ENCODE measurements around the gene DCTD.

Gene DCTD

GRCh38 chr4:182917182-182918043 is at the start of gene DCTD:
Gene DCTD, minus strand, starts transcription at chr4:182917386. Its CDS starts 1,818 bp downstream, at chr4:182915568.
- Histone ChIP-seq H3K4me1 (ENCODE audit: control insufficient read depth, insufficient read depth, low read length) (peaks cover 5% of the 10 kb centered on the region), H3K27ac (ENCODE audit: low read length) (no peak within 1 kb of the TSS), H3K36me3 (ENCODE audit: control insufficient read depth, insufficient read depth, low read length) (peaks cover 6% of the 10 kb centered on the region; the same call in 1 of the 2 replicates), H3K9me3 (ENCODE audit: control insufficient read depth, insufficient read depth, low read length) (no peaks in the 10 kb centered on the region), H3K27me3 (ENCODE audit: control insufficient read depth, insufficient read depth, low read length) (no peaks in the 10 kb centered on the region), H3K4me3 (ENCODE audit: low read length) (peak within 1 kb of the TSS; percentile 84)
- no CpG with 5 or more reads among the region's 106 CpGs for WGBS (ENCODE audit: insufficient coverage, insufficient read length)
- DNase-seq (ENCODE audit: low read depth, low spot score): peak; percentile 33

- Histone ChIP-seq H3K27me3 (ENCODE audit: control insufficient read depth, insufficient read depth, low read length) (no peaks in the 10 kb centered on the region), H3K9me3 (ENCODE audit: control insufficient read depth, insufficient read depth, low read length) (0 out of 2 replicates have a peak, but pooled peaks cover 1% of the 10 kb centered on the region), H3K4me3 (ENCODE audit: low read length) (no peak overlapping the region), H3K4me1 (ENCODE audit: control insufficient read depth, insufficient read depth, low read length) (no peaks in the 10 kb centered on the region), H3K36me3 (ENCODE audit: control insufficient read depth, insufficient read depth, low read length) (no peaks in the 10 kb centered on the region), H3K27ac (ENCODE audit: low read length) (no peak overlapping the region)
- no peak for DNase-seq (ENCODE audit: low read depth, low spot score)
- WGBS (ENCODE audit: insufficient coverage, insufficient read length): no CpG with 5 or more reads among the region's 1 CpG
Measured at GRCh38 chr4:182960746-182961145, 43.6 kb upstream of the DCTD start.

DNA sequence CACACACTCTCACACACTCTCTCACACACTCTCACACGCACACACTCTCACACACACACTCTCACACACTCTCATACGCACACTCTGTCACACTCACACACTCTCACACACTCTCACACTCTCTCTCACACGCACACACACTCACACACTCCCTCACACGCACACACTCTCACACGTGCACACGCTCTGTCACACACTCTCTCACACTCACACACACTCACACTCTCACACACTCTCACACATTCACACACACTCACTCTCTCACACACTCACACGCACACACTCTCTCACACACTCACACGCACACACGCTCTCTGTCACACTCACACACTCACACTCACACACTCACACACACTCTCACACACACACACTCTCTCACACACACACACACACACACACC is 43.0 kb upstream of the DCTD start:
- no peak for DNase-seq (ENCODE audit: low read depth, low spot score)
- over 99% methylated on average over 9 of the region's 9 CpGs for WGBS (ENCODE audit: insufficient coverage, insufficient read length)
- H3K9me3 ChIP-seq (ENCODE audit: control insufficient read depth, insufficient read depth, low read length): peaks cover 1% of the 10 kb centered on the region; the same call in 1 of the 2 replicates
- no peaks in the 10 kb centered on the region for H3K36me3 ChIP-seq (ENCODE audit: control insufficient read depth, insufficient read depth, low read length)
- no peaks in the 10 kb centered on the region for H3K4me1 ChIP-seq (ENCODE audit: control insufficient read depth, insufficient read depth, low read length)
- H3K4me3 ChIP-seq (ENCODE audit: low read length): no peak overlapping the region
- H3K27me3 ChIP-seq (ENCODE audit: control insufficient read depth, insufficient read depth, low read length): no peaks in the 10 kb centered on the region
- no peak overlapping the region for H3K27ac ChIP-seq (ENCODE audit: low read length)

- Histone ChIP-seq H3K27me3 (ENCODE audit: control insufficient read depth, insufficient read depth, low read length) (no peaks in the 10 kb centered on the region), H3K36me3 (ENCODE audit: control insufficient read depth, insufficient read depth, low read length) (no peaks in the 10 kb centered on the region; the same call in 1 of the 2 replicates), H3K4me3 (ENCODE audit: low read length) (no peak overlapping the region), H3K4me1 (ENCODE audit: control insufficient read depth, insufficient read depth, low read length) (no peaks in the 10 kb centered on the region), H3K9me3 (ENCODE audit: control insufficient read depth, insufficient read depth, low read length) (peaks cover 1% of the 10 kb centered on the region; the same call in 1 of the 2 replicates), H3K27ac (ENCODE audit: low read length) (no peak overlapping the region)
- WGBS (ENCODE audit: insufficient coverage, insufficient read length): no CpG with 5 or more reads among the region's 2 CpGs
- DNase-seq (ENCODE audit: low read depth, low spot score): no peak
Measured at GRCh38 chr4:182955411-182955810, 38.2 kb upstream of the DCTD start.

- H3K4me1 ChIP-seq (ENCODE audit: control insufficient read depth, insufficient read depth, low read length): no peaks in the 10 kb centered on the region
- H3K4me3 ChIP-seq (ENCODE audit: low read length): no peak overlapping the region
- no peaks in the 10 kb centered on the region for H3K27me3 ChIP-seq (ENCODE audit: control insufficient read depth, insufficient read depth, low read length)
- no peak overlapping the region for H3K27ac ChIP-seq (ENCODE audit: low read length)
- WGBS (ENCODE audit: insufficient coverage, insufficient read length): no CpG with 5 or more reads among the region's 4 CpGs
- H3K36me3 ChIP-seq (ENCODE audit: control insufficient read depth, insufficient read depth, low read length): no peaks in the 10 kb centered on the region
- no peak for DNase-seq (ENCODE audit: low read depth, low spot score)
- H3K9me3 ChIP-seq (ENCODE audit: control insufficient read depth, insufficient read depth, low read length): no peaks in the 10 kb centered on the region
Measured at GRCh38 chr4:182944484-182945213, 27.5 kb upstream of the DCTD start.

GRCh38 chr4:182939680-182940079 is 22.5 kb upstream of the DCTD start:
- WGBS (ENCODE audit: insufficient coverage, insufficient read length): no CpG with 5 or more reads among the region's 9 CpGs
- H3K9me3 ChIP-seq (ENCODE audit: control insufficient read depth, insufficient read depth, low read length): no peaks in the 10 kb centered on the region
- H3K4me1 ChIP-seq (ENCODE audit: control insufficient read depth, insufficient read depth, low read length): no peaks in the 10 kb centered on the region
- H3K4me3 ChIP-seq (ENCODE audit: low read length): no peak overlapping the region
- DNase-seq (ENCODE audit: low read depth, low spot score): no peak
- no peaks in the 10 kb centered on the region for H3K36me3 ChIP-seq (ENCODE audit: control insufficient read depth, insufficient read depth, low read length)
- no peaks in the 10 kb centered on the region for H3K27me3 ChIP-seq (ENCODE audit: control insufficient read depth, insufficient read depth, low read length)
- no peak overlapping the region for H3K27ac ChIP-seq (ENCODE audit: low read length)

- no CpG with 5 or more reads among the region's 14 CpGs for WGBS (ENCODE audit: insufficient coverage, insufficient read length)
- Histone ChIP-seq H3K27me3 (ENCODE audit: control insufficient read depth, insufficient read depth, low read length) (no peaks in the 10 kb centered on the region), H3K9me3 (ENCODE audit: control insufficient read depth, insufficient read depth, low read length) (no peaks in the 10 kb centered on the region), H3K4me1 (ENCODE audit: control insufficient read depth, insufficient read depth, low read length) (no peaks in the 10 kb centered on the region), H3K27ac (ENCODE audit: low read length) (no peak overlapping the region), H3K4me3 (ENCODE audit: low read length) (no peak overlapping the region), H3K36me3 (ENCODE audit: control insufficient read depth, insufficient read depth, low read length) (no peaks in the 10 kb centered on the region)
- DNase-seq (ENCODE audit: low read depth, low spot score): peak; percentile 66
Measured at GRCh38 chr4:182938205-182938645, 21.0 kb upstream of the DCTD start.

- Histone ChIP-seq H3K4me1 (ENCODE audit: control insufficient read depth, insufficient read depth, low read length) (no peaks in the 10 kb centered on the region), H3K4me3 (ENCODE audit: low read length) (no peak overlapping the region), H3K27ac (ENCODE audit: low read length) (no peak overlapping the region), H3K27me3 (ENCODE audit: control insufficient read depth, insufficient read depth, low read length) (no peaks in the 10 kb centered on the region), H3K9me3 (ENCODE audit: control insufficient read depth, insufficient read depth, low read length) (no peaks in the 10 kb centered on the region), H3K36me3 (ENCODE audit: control insufficient read depth, insufficient read depth, low read length) (no peaks in the 10 kb centered on the region)
- DNase-seq (ENCODE audit: low read depth, low spot score): no peak
- WGBS (ENCODE audit: insufficient coverage, insufficient read length): no CpG with 5 or more reads among the region's 5 CpGs
Measured at GRCh38 chr4:182937268-182938204, 20.4 kb upstream of the DCTD start.

DNA sequence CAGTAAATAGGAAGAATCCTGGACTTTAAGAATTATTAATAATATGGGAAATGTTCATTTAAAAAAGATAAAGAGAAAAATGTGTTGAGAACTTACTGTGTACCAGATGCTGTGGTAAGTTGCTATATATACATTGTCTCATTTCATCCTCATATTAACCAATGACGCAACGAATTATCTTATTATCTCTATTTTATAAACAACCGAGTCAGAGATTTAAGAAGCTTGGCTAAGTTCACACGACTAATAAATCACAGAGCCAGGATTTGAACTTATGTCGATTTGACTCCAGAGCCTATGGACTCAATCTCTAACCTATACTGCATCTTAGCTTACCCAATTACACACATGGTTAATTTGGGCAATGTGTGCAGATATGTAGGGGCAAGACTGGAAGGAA is 15.5 kb upstream of the DCTD start:
- no CpG with 5 or more reads among the region's 5 CpGs for WGBS (ENCODE audit: insufficient coverage, insufficient read length)
- Histone ChIP-seq H3K9me3 (ENCODE audit: control insufficient read depth, insufficient read depth, low read length) (no peaks in the 10 kb centered on the region), H3K4me3 (ENCODE audit: low read length) (no peak overlapping the region), H3K36me3 (ENCODE audit: control insufficient read depth, insufficient read depth, low read length) (no peaks in the 10 kb centered on the region), H3K27me3 (ENCODE audit: control insufficient read depth, insufficient read depth, low read length) (no peaks in the 10 kb centered on the region), H3K4me1 (ENCODE audit: control insufficient read depth, insufficient read depth, low read length) (no peaks in the 10 kb centered on the region), H3K27ac (ENCODE audit: low read length) (no peak overlapping the region)
- DNase-seq (ENCODE audit: low read depth, low spot score): no peak

All from iPS DF 6.9 (cell line).